HFFc6 (cell line): ENCODE data around the gene G6PC2. TPM values are rescaled to one million over a fixed set of nuclear protein-coding genes. Genes with fewer than 3 reads are reported as not detected.

Experiments
- DNase-seq: peaks from one replicate; pipeline ENCODE4 v3.0.0-alpha.2; 2018
- H3K27ac Mint-ChIP-seq: 2 replicates; pipeline ENCODE4 v1.8.0; 2020; ENCODE audit warnings: mild to moderate bottlenecking, mixed read lengths
- H3K27me3 Mint-ChIP-seq: 2 replicates; pipeline ENCODE4 v1.8.0; 2021; ENCODE audit warnings: mild to moderate bottlenecking, moderate library complexity, mixed read lengths; ENCODE audit not compliant: insufficient read depth
- H3K36me3 Mint-ChIP-seq: 2 replicates; pipeline ENCODE4 v1.8.0; 2021; ENCODE audit warnings: low read depth, mixed read lengths
- H3K4me1 Mint-ChIP-seq: 2 replicates; pipeline ENCODE4 v1.8.0; 2020; ENCODE audit warnings: low read depth, mixed read lengths
- H3K4me3 Mint-ChIP-seq: 2 replicates; pipeline ENCODE4 v1.8.0; 2020; ENCODE audit warnings: mild to moderate bottlenecking, moderate library complexity, mixed read lengths
- H3K9me3 Mint-ChIP-seq: 2 replicates; pipeline ENCODE4 v1.8.0; 2020; ENCODE audit warnings: mild to moderate bottlenecking, mixed read lengths
- CTCF ChIP-seq: fragments of 200-600 bp; sonication (generic); IDR thresholded peaks from 2 replicates; pipeline ENCODE4 v1.5.0; 2021; ENCODE audit warnings: antibody characterized with exemption, mild to moderate bottlenecking
- total RNA-seq, 6 experiments: library from RNA; stranded (reverse); fragmentation: NEBNext Ultra II Directional; extraction: Animal tissue kit (Norgen Biotek cat#: 25700); gene quantifications; 2 replicates in 1 of 6; 3 replicates in 5 of 6; pipeline ENCODE4 v1.2.3, GENCODE V29; 2021

The G6PC2 gene
- total RNA-seq, 6 experiments from 2014 or later, result not detected

- H3K9me3 Mint-ChIP-seq, result no peaks in the 10 kb centered on the region
- no peak for TF ChIP-seq CTCF
- peaks cover 13% of the 10 kb centered on the region for H3K4me1 Mint-ChIP-seq
- no peak overlapping the region for H3K4me3 Mint-ChIP-seq
- no peaks in the 10 kb centered on the region for H3K36me3 Mint-ChIP-seq
- DNase-seq, result no peak
- H3K27me3 Mint-ChIP-seq, result peaks cover 13% of the 10 kb centered on the region
- H3K27ac Mint-ChIP-seq, result no peak overlapping the region
These were observed 6.4 kb upstream of the G6PC2 start for GRCh38 chr2:168894720-168895119.

- Mint-ChIP-seq H3K9me3 (no peaks in the 10 kb centered on the region), H3K27me3 (peaks cover 13% of the 10 kb centered on the region), H3K36me3 (no peaks in the 10 kb centered on the region), H3K27ac (no peak overlapping the region), H3K4me3 (no peak overlapping the region), H3K4me1 (peaks cover 3% of the 10 kb centered on the region)
- no peak for DNase-seq
- TF ChIP-seq CTCF, result no peak
These were observed 5.3 kb upstream of the G6PC2 start for GRCh38 chr2:168895771-168896170.

GRCh38 chr2:168896783-168897182 is 4.3 kb upstream of the G6PC2 start:
- no peak for DNase-seq
- H3K27ac Mint-ChIP-seq, result no peak overlapping the region
- H3K36me3 Mint-ChIP-seq, result no peaks in the 10 kb centered on the region
- no peak overlapping the region for H3K4me3 Mint-ChIP-seq
- no peaks in the 10 kb centered on the region for H3K9me3 Mint-ChIP-seq
- H3K4me1 Mint-ChIP-seq, result no peaks in the 10 kb centered on the region
- no peak for TF ChIP-seq CTCF
- H3K27me3 Mint-ChIP-seq, result peaks cover 13% of the 10 kb centered on the region

GRCh38 chr2:168897449-168897848 is 3.6 kb upstream of the G6PC2 start:
- Mint-ChIP-seq H3K36me3 (no peaks in the 10 kb centered on the region), H3K4me1 (no peaks in the 10 kb centered on the region), H3K27ac (no peak overlapping the region), H3K4me3 (no peak overlapping the region), H3K27me3 (peaks cover 10% of the 10 kb centered on the region), H3K9me3 (no peaks in the 10 kb centered on the region)
- DNase-seq, result no peak
- TF ChIP-seq CTCF, result no peak

- no peaks in the 10 kb centered on the region for H3K9me3 Mint-ChIP-seq
- DNase-seq, result no peak
- no peaks in the 10 kb centered on the region for H3K36me3 Mint-ChIP-seq
- peaks cover 3% of the 10 kb centered on the region for H3K27me3 Mint-ChIP-seq
- H3K4me1 Mint-ChIP-seq, result no peaks in the 10 kb centered on the region
- H3K4me3 Mint-ChIP-seq, result no peak overlapping the region
- no peak for TF ChIP-seq CTCF
- no peak overlapping the region for H3K27ac Mint-ChIP-seq
These were observed 2.8 kb downstream of the G6PC2 start for GRCh38 chr2:168903888-168904287.

- no peaks in the 10 kb centered on the region for H3K4me1 Mint-ChIP-seq
- no peak overlapping the region for H3K4me3 Mint-ChIP-seq
- H3K9me3 Mint-ChIP-seq, result no peaks in the 10 kb centered on the region
- H3K27me3 Mint-ChIP-seq, result peaks cover 7% of the 10 kb centered on the region
- no peak overlapping the region for H3K27ac Mint-ChIP-seq
- DNase-seq, result no peak
- no peak for TF ChIP-seq CTCF
- H3K36me3 Mint-ChIP-seq, result no peaks in the 10 kb centered on the region
These were observed 3.3 kb downstream of the G6PC2 start for GRCh38 chr2:168904358-168904757.
